ENCODE measurements around the gene CC2D1A.

The CC2D1A gene

GRCh38 chr19:13905634-13906520 is at the start of gene CC2D1A, which contains the start of gene BRME1:
Gene CC2D1A, plus strand, starts transcription at chr19:13906201. Its CDS starts 241 bp downstream, at chr19:13906442.
Gene BRME1, minus strand, starts transcription at chr19:13906117. Its CDS starts 1,225 bp downstream, at chr19:13904892.
- DNase-seq (ENCODE audit: low read depth), result peak; percentile 79

DNA sequence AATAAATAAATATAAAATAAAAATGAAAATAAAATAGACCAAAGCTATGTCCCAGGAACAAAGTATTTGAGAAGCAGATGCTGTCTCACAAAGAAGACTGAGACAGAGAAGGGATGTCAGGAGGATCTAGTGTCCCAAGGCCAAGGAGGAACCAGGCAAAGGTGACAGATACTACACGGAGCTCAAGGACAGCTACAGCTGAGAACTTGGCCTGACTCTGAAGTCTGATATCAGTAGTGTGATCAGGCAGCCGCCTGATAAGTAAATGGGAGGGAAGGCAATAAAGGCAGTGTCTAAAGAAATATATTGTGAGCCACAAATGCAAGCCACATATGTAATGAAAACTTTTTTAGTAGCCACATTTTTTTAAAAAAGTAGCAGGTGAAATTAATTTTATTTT is 49.5 kb upstream of the CC2D1A start:
- no peak for DNase-seq (ENCODE audit: low read depth)

DNA sequence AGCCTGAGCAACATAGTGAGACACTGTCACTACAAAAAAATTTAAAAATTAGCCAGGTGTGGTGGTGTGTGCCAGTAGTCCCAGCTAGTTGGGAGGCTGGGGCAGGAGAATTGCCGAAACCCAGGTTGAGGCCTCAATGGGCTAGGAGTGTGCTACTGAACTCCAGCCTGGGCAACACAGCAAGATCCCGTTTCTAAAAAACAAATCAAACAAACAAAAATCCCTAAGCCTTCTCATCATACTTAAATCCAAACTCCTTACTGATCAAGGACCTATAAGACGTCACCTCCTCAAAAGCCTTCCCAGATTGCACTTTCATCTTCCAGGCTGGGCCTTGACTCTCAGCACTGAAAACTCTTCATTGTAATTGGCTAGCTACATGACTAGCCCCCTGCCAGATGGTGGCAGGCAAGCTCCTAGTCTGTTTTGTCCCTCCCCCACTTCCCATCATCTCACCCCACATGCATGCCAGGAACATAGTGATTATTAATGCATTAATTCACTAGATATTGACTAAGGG is 46.6 kb upstream of the CC2D1A start:
- peak; percentile 63 for DNase-seq (ENCODE audit: low read depth)

- no peak for DNase-seq (ENCODE audit: low read depth)
These were observed 45.2 kb upstream of the CC2D1A start for GRCh38 chr19:13860679-13861391.

DNA sequence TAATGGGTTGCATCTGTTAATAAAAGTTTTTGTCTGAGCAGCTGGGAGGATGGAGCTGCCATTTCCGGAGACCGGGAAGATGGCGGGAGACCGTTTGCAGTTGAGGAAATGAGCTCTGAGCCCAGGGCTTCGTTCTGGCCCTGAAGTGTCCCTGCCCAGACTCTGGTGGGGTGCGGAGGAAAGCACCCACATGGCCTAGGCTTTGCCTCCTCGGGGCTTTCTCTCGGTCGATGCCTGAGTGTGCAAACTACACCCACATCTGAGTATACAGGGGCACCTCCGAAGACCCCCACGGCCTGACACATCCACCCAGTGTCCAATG is 44.6 kb upstream of the CC2D1A start:
- no peak for DNase-seq (ENCODE audit: low read depth)

DNA sequence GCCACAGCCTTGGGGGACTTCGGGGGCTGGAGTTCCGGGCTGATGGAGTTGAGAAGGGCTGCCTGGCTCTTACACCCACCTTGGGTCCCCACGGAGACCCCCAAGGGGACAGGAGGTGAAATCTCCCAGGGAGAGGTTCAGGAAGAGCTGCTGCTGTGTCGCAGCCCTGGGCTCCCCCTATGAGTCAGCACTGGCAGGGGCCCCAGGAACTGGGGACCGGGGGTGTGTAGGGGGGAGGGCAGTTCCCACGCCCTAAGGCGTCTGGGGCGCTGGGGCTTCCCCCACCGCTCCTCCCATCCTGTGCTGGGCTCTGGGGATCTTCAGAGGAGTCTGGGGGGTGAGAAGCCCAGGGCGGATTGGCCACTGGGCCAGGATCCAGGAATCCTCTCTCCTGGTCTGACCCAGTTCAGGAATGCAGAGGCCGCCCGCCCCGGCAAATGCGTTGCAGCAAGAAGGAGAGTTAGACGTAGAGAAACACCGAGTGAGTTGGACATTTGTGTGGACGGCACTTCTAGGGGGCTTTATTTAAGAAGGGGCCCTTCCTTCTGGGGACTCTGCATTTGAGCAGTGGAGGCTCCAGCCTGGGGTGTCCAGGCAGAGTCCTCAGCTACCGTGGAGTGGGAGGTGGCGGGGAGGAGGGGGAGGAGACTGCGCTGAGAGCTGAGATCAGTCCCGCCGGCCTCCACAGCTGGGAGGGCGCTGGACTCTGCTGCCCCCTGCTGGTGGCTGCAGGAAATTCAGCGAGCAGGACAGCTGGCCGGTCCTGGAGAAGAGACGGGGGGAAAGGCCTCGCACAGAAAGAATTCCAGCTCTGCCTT is 44.1 kb upstream of the CC2D1A start:
- peak; percentile 91 for DNase-seq (ENCODE audit: low read depth)

DNA sequence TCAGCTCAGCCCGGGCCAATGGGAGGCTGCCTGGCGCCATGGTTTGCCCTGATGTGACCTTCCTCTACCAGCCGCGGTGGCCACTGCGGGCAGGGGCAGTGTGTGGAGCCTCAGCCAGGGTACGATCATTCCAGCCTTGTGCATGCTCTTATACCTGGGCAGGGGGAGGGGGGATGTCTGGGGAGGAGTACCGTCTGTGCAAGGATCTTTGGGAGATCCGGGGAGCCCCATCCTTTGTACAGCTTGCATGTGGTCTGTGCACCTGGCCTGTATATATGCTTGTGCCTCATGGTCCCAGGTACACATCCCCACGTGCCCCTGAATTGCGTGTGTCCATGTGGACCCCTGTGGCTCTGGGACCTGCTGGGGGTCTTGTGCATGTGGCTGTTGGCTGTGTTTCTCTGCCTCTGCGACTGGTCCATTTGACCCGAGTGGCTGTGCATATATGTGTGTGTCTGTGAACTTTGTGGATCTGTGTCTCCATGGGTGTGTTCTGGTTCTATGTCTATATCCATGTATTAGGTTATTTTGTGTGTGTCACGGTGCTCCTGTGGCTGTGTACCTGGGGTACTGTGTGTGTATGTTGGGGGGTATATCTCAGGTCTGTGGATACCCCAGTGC is 41.8 kb upstream of the CC2D1A start:
- DNase-seq (ENCODE audit: low read depth), result no peak

- DNase-seq (ENCODE audit: low read depth), result no peak
These were observed 41.1 kb upstream of the CC2D1A start for GRCh38 chr19:13864667-13865570.

- no peak for DNase-seq (ENCODE audit: low read depth)
These were observed 40.2 kb upstream of the CC2D1A start for GRCh38 chr19:13865571-13866462.

DNA sequence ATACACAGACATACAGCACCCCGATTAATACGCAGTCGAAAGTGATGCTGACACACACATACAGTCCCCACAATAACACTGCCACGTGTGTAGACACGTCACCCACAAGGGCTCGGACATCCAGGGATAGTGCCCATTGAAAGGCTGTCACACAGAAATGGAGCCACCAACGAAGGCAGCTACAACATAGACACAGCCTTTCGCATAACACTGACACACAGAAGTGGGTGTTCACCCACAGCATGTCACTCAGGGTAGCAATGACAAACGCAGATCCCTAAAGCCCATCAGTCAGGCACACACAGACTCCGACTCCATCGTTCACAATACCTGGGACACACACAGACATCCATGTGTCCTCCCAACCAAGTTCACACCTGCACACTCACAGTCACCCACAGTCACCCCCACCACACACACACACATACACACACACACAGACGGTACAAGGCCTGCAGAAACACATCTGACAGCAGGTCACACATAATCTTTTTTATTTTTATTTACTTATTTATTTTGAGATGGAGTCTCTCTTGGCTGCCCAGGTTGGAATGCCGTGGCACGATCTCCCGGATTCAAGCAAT is 39.4 kb upstream of the CC2D1A start:
- DNase-seq (ENCODE audit: low read depth), result no peak

- DNase-seq (ENCODE audit: low read depth), result no peak
These were observed 37.3 kb upstream of the CC2D1A start for GRCh38 chr19:13868663-13869062.

GRCh38 chr19:13869281-13869680 is 36.7 kb upstream of the CC2D1A start:
- no peak for DNase-seq (ENCODE audit: low read depth)

GRCh38 chr19:13870873-13871272 is 35.1 kb upstream of the CC2D1A start:
- no peak for DNase-seq (ENCODE audit: low read depth)

- DNase-seq (ENCODE audit: low read depth), result no peak
These were observed 33.7 kb upstream of the CC2D1A start for GRCh38 chr19:13872339-13872694.

DNA sequence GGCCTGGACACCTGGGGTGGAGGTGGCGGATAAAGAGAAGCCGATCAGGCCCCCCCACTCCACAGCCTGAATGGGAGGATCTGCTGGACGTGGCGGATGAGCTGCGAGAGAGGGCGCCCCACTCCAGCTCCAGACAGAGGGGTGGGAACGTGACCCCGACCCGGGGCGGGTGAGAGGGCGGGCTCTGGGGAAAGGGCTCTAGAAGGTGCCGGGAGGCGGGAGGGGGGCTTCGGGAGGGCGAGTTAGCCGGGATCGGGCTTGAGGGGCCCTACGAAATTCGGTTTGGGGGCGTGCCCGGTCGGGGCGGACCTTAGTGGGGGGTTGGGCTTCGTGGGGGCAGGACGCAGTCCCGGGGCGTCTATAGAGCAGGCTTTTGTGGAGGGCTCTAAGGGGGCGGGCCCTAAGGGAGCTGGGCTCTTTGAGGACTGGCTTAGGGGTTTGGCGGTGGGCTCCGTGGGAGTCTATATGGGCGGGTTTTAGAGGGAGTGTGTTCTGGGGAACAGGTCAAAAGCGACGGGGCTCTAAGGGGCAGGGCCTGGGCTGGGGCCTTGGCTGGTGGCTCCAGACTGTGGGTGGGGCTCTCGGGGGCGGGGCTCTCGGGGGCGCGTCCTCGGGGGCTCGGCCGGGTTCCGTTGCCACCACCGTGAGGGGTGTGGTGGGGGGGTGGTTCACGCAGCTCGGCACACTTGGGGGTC is 33.2 kb upstream of the CC2D1A start:
- DNase-seq (ENCODE audit: low read depth), result no peak

GRCh38 chr19:13873834-13874515 is 32.0 kb upstream of the CC2D1A start:
- no peak for DNase-seq (ENCODE audit: low read depth)

- no peak for DNase-seq (ENCODE audit: low read depth)
These were observed 30.2 kb upstream of the CC2D1A start for GRCh38 chr19:13875824-13876223.

DNA sequence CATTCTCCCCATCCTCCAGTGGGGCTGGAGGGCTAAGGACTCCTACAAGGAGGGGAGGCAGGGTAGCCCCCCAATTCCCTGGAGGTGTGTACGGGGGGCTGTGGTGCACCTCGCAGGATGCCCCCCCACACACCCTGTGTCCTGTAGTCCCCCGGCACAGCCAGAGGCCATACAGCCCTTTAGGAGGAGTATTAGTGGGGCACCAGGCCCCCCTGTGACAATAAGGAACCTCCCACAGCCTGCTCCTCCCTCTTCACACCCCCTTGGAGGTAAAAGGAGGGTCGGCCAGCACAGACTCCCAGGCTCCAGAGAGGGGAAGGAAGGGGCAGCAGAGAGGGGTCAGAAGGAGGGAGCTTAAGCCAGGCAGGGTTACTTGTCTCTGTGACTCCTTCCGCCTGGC is 29.2 kb upstream of the CC2D1A start, which contains the start of gene NANOS3:
Gene NANOS3 (plus strand): TSS at position 301 of the 400 bp plus-strand sequence. CDS start 115 bp downstream, outside the sequence.
- no peak for DNase-seq (ENCODE audit: low read depth)

All from iris pigment epithelial cell (primary cell).